ENCODE data around the gene MFSD6.
"Not testable (repeated sequence)": the region's sequence is repeated elsewhere in the genome, so short reads cannot be mapped to it uniquely, and the experiment has no call there.

The MFSD6 gene

DNA sequence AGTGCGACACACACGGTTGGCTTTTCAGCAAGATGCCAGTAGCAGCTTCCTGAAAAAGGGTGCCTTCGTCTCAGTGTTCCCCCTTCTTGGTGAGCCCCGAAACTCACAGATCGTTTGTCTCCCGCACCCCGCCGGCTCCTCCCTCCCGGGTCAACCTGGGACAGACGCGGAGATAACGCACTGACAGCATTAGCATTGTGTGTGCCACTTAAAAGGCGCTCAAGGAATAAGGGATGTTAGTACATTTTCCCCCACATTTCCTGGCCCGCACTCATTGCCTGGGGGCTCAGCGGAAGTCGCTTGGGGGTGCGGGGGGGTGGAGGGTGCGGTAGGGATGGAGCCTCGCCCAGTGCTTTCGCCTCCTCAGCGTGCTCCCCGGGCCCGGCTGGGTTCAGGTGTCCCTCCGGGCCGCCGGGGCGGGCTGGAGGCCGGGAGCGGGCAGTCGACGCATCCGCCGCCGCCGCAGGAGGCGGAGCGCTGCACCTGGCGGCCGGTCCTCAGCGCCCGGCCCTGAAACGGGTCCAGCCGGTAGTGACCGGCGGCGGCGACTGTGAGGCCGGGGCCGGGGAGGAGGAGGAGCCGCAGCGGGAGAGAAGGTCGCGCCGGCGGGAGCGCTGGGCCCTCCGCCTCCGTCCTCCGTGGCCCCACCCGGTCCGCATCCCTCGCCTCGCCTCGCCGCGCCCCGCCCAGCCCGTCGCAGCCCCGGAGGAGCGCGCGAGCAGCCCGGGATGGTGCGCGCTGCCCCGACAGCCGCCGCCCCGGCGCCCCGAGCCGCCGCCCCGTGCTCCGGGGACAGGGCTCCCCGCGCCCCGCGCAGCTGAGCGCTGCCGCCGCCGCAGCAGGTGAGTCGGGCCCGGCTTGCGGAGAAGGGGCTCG, at the start of gene MFSD6:
Gene MFSD6 (plus strand): TSS at position 694 of the 876 bp plus-strand sequence. CDS start 27,675 bp downstream, outside the sequence.
- no peak for FAIRE-seq

DNA sequence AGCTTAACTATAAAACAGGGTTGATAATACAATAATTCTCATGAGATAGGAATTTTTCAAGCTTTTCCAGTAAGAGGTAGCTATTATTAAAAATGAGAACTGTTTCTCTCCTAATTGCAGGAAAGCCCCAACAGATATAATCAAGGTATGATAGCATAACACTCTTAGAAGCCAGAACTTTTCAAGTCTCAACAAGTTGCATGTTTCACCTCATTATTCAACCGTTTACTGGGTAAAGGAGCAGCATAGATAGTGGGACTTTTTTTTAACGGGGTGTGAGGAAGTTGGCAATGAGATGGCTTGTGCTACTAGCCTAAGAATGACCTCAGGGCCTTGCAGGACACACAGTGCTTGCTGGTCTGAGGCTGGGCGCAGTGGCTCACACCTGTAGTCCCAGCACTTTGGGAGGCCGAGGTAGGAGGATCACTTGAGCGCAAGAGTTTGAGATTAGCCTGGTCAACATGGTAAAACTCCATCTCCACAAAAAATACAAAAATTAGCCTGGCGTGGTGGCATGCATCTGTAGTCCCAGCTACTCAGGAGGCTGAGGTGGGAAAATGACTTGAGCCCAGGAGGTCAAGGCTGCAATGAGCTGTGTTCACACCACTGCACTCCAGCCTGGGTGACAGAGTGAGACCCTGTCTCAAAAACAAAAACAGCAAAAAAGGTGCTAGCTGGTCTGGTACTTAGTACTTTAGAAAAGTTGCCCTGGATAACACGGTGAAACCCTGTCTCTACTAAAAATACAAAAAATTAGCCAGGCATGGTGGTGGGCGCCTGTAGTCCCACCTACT, 49.3 kb upstream of the MFSD6 start:
- FAIRE-seq = not testable (repeated sequence)

DNA sequence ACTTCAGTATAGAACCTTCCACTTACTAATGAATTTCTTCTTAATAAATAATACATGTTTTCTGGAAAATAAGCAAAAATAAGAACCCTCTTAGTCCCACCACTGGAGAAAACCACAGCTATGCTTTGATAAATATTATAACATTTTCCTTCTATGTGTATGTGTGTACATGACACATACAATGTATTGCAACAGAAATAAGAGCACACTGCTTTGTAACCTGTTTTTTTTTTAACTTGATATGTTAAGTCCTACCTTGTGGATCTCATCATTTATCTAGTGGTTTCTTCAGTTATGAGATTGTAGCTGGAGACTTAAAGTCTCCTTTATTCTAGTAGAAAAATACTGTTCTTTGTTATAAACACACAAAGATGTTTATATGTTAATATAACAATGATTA, 47.6 kb upstream of the MFSD6 start:
- FAIRE-seq = no peak

DNA sequence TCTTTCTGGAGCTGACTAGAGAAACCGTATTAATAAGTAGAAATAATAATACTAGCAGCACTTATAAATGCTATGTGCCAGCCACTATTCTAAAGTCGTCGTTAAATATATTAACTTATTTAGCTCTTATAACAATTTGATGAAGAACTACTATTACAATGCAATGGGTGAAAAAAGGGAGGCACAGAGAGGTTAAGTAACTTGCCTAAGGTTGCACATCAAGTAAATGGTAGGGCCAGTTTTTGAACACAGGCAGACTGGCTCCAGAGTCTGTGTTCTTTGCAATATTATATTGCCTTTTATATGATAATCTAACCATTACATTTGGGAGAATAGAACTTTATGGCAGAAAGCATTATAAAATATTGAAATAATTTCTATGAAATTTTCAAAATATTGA, 47.2 kb upstream of the MFSD6 start:
- no peak for FAIRE-seq

DNA sequence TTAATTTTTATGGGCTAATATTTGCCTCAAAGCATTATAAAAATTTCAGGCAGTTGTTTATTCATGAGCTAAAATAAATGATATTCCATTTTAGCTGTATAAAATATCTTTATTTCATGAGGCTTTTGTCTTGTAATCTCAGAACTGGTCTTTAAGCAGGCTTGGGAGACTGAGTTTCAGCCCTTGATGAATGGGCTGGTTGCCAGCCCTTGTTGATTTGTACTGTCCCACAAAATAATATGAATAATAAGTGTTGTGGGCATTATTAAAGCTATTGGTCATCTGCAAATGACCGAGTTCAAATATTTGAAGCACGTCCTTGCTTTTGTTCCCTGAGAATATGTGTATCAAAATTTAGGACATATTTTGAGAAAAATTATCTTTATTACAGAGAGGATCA, 46.6 kb upstream of the MFSD6 start:
- FAIRE-seq = no peak

DNA sequence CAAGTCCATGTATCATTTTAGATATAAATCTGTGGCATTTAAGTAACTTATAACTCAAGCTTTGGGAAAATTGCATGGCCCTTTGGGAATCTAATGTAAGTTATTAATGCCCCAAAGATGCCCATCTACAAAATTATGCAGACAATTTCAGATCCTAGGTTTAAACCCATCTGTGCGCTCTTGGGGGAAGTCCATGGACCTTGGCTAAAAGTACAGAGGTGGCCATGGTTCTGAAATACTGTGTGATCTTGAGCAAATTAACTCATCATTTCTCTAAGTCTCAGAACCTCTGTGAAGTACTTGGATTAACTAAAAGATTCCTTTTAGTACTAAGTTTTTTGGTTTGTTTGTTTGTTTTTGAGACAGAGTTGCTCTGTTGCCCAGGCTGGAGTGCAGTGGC, 45.3 kb upstream of the MFSD6 start:
- no peak for FAIRE-seq

DNA sequence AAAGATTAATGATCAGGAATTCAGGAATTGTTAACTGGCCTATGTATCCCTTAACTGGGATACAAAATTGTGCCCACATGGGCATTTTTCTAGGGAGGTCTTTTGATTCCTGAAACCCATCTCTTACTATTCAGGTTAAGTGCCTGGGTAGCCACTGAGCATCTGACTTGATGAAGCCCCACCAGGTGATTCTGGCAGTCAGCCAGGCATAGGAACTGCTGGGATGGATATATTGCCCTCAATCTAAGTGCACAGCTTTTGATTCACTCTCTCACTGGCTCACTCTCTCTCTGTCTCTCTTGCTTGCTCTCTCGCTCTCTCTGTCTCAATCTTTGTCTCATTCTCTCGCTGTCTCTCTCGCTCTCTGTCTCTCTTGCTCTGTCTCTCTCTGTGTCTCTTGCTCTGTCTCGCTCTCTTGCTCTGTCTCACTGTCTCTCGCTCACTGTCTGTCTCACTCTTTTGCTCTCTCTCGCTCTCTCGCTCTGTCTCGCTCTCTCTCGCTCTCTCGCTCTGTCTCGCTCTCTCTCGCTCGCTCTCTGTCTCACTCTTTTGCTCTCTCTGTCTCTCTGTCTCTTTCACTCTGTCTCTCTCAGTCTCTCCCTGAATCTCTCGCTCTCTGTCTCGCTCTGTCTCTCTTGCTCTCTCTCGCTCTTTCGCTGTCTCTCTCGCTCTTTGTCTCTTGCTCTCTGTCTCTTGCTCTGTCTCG, 42.5 kb upstream of the MFSD6 start:
- FAIRE-seq = no peak

DNA sequence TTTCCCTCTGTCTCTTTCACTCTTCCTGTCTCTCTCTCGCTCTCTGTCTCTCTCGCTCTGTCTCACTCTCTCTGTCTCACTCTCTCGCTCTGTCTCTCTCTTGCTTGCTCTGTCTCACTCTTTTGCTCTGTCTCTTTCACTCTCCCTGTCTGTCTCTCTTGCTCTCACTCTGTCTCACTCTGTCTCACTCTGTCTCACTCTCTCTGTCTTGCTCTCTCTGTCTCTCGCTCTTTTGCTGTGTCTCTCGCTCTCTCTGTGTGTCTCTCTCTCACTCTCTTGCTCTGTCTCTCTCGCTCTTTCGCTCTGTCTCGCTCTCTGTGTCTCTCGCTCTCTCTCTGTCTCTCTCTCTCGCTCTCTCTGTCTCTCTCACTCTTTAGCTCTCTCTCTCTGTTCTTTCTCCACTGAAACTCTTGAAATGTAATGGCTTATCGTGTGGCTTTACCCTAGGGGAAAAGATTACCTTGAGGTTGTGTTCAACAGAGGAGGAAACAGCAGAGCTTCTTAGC, 41.9 kb upstream of the MFSD6 start:
- no peak for FAIRE-seq

DNA sequence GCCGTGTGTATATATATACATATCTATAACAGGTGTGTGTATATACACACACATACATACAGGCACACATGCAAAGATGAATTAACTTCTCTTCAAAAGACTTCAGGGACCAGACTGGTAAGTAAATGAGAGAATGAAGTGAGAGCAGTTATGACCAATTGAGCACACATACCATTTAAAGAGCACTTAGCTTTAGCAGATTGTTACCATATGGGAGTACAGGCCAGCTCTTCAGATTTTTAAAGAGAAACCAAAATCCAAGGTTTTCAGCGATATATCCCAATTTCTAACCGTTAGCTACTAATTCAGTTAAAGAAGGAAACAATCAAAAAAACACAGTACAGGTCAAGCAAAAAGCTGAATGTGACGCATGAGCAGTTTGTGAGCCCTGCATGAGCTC, 41.1 kb upstream of the MFSD6 start:
- no peak for FAIRE-seq

DNA sequence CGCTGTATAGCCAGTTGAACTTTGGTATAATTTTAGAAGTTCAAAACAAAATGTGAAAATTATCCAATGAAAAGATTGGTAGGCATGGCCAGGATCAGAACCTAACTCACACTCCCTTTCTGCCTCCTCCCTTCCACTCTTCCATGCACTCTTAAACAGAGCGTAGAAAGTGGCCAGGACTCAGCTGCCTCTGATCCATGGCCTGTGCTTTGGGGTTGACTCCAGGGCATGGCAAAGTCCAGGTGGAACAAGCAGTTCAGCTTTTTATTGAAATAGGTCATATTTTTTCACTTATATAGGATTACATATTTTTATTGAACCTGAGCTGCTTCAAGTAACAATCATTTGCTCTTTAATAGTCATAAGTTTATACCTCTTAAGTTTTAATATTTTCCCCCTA, 38.5 kb upstream of the MFSD6 start:
- FAIRE-seq = no peak

DNA sequence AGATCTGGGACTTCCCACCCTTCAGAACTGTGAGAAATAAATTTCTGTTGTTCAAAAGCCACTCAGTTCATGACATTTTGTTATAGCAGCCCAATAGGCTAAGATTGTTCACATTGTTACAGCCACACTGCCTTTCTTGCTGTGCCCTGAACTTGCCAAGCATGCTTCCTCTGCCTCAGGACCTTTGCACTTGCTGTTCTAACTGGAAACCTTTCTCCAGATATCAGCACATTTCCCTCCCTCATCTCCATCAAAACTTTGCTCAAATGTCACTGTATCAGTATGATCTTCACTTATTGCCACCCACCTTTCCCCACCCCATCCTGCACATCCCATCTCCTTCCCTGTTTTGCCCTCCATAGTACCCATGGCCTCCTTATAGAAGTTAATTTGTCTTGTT, 32.1 kb upstream of the MFSD6 start:
- no peak for FAIRE-seq

DNA sequence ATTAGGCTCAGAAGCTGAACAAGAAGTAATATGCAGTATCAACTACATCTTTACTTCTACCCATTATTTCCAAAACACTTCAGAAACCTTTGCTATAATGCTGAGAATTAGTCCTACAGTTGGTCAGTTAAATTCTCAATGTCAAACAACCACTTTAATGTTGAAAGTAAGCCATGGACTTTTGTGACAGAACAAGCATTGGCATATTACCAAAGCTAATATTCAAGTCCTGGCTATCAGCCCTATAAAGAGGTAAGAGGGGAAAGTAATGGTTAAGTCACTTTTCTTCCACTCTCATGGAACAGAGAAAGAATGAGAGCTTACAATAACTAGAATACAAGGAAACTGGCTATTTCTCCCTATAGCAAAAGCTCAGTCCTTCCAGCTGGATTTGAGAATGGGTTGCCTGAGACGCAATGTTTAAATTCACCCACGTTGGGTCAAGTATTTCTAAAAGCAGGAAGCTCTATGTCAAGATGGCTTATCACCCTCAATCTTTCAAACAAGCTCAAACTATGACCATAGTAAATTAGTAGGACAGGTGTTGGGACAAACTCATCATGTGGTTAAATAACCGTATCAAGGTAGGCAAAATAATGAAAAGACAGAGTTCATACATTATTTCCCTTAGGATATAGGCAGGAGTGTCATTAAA, 31.4 kb upstream of the MFSD6 start:
- no peak for FAIRE-seq

DNA sequence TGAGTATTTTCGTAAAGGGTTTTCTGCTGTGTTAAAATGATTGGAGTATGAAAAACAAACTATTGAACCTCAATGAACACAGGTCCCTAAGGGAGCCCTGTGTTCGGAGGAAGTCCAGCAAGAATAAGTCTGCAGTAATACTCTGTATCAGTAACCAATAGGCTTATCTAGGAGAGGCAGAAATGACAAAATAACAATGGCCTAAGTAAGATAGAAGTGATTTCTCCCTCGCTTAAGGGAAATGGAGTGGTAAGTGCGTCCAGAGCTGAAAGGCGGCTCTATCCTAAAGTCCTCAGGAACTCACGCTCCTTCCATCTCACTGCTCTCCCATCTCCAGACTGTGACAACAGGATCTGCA, 29.3 kb upstream of the MFSD6 start:
- no peak for FAIRE-seq

DNA sequence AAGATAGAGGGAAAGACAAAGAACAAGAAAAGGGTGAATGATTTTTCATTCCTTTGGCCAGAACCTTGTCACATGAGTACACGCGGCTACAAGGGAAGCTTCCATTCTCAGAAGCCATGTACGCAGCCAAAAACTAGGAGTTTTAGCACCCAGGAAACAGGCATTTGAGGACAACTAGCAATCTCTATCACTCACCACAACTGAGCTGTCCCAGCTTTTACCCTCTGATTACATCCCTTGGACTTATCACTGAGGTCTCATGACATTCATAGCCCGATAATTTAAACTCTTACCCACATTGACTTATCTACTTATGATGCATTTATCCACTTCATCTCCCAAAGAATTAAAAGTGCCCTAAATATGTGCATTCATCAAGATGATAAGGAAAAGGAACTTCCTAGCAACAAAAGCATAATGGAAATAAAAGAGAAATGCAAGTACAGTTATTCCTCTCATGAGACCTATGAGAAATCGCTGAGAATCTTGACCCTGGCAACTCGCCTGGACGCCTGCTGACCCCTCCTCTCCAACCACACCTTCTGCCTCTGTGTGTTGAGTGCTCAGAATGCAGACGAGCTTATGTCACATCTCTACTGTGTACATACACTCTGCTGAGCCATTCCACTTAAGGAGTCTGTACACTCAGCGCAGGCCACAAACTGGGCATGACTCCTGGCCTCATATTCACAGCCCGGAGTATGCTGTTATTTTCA, 28.7 kb upstream of the MFSD6 start:
- FAIRE-seq = no peak

DNA sequence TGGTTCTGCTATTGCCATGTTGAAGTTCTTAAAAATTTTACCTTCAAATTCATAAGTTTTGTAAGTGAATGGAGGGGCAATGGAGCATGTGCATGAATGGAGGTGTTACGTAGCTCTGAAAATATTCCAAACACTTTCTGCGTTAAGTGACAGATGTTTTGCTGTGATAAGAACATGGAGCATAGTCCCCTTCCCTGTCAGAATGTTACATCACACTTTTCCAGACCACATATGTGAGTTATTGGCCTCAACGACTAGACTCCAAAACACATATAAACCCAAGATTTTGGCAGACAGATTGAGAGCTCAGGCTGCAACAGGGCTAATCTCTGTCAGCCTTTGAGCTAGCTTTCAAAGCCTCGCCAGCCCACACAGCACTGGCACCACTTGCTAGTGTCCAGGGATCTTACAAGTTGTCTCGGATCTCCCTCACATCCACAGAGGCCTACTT, 27.2 kb upstream of the MFSD6 start:
- no peak for FAIRE-seq

DNA sequence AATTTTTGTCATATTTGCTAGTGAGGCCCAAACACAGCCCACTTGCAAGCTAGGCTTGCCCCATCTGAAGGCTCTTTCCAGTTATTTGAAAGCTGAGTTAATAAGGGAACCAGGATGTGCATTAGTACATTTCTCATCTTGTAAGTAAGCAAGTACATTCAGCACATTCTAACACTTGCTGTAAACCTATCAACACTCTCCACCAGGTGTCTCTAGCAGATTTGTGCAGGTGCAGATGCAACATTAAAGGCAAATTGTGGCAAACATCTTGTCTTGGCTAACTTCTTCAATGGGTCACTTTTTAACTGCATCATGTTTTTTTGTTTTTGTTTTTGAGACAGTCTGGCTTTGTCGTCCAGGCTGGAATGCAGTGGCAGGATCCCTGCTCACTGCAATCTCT, 25.3 kb upstream of the MFSD6 start:
- no peak for FAIRE-seq

DNA sequence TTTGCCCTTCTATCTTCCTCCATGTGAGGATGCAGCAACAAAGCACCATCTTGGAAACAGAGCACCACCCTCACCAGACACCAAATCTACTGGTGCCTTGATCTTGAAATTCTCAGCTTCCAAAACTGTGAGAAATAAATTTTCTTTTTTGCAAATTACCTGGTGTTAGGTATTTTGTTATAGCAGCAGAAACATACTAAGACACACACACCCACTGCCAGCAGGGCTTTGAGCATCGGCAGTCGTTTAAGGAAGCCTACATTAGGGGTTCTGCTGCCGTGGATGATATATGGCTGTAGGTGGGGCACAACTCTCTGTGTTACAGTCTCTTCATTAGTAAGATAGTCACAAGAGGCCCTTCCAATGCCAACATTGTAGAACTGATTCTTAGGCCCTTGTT, 20.7 kb upstream of the MFSD6 start:
- FAIRE-seq = no peak

DNA sequence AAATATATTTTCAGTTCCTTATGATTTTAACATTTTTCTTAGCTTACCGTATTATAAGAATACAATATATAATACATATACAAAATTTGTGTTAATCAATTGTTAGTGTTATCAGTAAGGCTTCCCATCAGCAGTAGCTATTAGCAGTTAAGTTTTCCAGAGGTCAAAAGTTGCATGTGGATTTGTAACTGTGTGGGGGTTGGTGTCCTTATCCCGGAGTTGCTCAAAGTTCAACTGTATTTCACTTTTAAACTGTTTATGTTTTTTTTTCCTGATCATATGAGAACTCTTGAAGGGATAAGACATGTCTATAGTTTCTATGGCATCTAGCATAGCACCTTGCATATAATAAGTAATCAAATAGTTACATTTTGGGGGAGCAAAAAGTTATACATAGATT, 11.9 kb upstream of the MFSD6 start:
- FAIRE-seq = no peak

DNA sequence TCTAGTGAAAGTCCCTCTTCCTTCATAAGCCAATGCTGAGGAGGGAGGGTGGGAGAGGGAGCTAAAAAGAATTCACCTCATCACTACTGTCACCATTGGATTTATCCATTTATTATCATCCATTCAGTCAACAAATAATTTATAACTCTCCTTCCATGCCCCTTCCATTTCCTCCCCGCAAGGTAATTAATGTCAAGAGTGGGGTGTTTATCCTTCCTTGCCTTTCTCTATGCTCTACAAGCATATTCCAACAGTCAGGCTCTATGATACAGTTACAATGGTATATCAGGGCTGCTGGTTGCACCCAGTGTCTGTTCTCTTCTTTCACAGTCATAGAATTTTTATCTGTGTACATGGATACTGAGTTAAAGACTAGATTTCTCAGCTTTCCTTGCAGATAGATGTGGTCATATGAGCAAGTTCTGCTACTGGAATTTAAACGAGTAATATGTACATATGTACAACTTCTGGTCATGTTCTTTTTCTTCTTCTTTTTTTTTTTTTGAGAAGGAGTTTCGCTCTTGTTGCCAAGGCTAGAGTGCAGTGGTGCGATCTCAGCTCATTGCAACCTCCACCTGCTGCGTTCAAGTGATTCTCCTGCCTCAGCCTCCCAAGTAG, 5.1 kb upstream of the MFSD6 start:
- no peak for FAIRE-seq

DNA sequence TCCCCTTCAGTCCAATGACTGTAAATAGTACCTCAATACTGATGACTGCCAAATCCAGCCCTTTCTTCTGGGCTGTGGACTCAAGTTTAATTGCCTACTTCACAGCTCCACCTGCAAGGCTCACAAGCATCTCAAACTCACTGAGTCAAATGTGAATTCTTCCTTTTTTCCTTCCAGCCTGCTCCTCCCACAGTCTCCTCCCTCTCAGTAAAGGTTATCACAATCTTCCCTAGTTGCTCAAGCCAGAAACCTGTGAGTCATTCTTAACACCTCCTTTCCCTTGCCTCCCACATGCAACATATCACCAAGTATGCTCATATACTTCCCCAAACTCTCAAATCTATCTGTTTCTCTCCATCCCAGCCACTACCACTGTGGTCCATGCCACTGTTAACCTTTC, 3.7 kb upstream of the MFSD6 start:
- no peak for FAIRE-seq

DNA sequence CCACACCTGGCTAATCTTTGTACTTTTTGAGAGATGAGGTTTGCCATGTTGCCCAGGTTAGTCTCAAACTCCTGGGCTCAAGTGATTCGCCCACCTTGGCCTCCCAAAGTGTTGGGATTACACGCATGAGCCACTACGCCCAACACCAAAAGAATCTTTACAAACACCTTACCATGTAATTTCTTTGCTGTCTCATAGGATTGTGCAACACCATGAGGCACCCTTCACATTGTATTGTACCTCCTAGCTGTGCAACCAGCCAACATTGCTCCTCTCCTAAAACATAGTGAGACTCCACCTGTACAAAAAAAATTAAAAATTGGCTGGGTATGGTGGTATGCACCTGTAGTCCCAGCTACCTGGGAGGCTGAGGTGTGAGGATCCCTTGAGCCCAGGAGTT, 3.1 kb upstream of the MFSD6 start:
- FAIRE-seq = no peak

DNA sequence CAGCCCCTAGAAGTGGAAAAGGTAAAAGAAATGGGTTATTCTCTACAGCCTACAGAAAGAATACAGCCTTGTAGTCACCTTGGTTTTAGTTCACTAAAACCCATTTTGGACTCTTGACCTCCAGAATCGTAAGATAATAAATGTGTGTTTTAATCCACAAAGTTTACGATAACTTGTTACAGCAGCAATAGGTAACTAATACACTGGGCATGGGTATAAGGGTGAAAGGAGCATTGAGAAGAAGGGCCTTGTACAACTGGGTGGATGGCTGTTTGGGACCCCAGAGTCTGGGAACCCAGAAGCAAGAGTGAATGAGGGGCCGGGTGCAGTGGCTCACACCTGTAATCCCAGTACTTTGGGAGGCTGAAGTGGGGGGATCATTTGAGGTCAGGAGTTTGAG, 2.2 kb upstream of the MFSD6 start:
- no peak for FAIRE-seq
